Tracheal epithelial cell (primary cell): ENCODE results near the gene HPCA. TPM values are rescaled to one million over a fixed set of nuclear protein-coding genes. Genes with fewer than 3 reads are reported as not detected.

ENCODE experiments used
- total RNA-seq: library from RNA; depleted of rRNA; stranded (reverse); fragments of >200 nt; gene quantifications from 2 replicates; pipeline ENCODE4 v1.2.1, GENCODE V29; 2014

HPCA gene
- not detected in 2 replicates for total RNA-seq

GRCh38 chr1:32886004-32886827, at the start of gene HPCA:
Gene HPCA, plus strand, starts transcription at chr1:32886491. Its CDS starts 2,408 bp downstream, at chr1:32888899.

GRCh38 chr1:32870615-32871363, 15.5 kb upstream of the HPCA start, which contains the start of gene FNDC5:
Gene FNDC5, minus strand, starts transcription at chr1:32870912.

GRCh38 chr1:32900956-32901822, 14.9 kb downstream of the HPCA start, which contains the start of gene TMEM54:
Gene TMEM54, minus strand, starts transcription at chr1:32901389. Its CDS starts 151 bp downstream, at chr1:32901238.

Other genes starting within 250 kb of the HPCA start
- gene ZBTB8OS, start 235.9 kb upstream of the HPCA start, total RNA-seq = 20.5 and 32.6 TPM in 2 replicates
- gene RBBP4, start 235.3 kb upstream of the HPCA start, total RNA-seq = 99.5 and 138 TPM in 2 replicates
- gene SYNC, start 183.7 kb upstream of the HPCA start, total RNA-seq = 8.3 and 18.8 TPM in 2 replicates
- gene YARS1, start 69.1 kb upstream of the HPCA start, total RNA-seq = 135 and 187 TPM in 2 replicates
- gene S100PBP, start 68.8 kb upstream of the HPCA start, total RNA-seq = 13.4 and 33.7 TPM in 2 replicates
- 0.21 TPM in 1 of 2 replicates, not detected in the other for gene FNDC5, start 15.6 kb upstream of the HPCA start, total RNA-seq
- gene TMEM54, start 14.9 kb downstream of the HPCA start, total RNA-seq = 137 and 147 TPM in 2 replicates
- 30.3 and 37.1 TPM in 2 replicates for gene RNF19B, start 78.3 kb downstream of the HPCA start, total RNA-seq
- 225 and 302 TPM in 2 replicates for gene AK2, start 150.4 kb downstream of the HPCA start, total RNA-seq
- gene AZIN2, start 194.7 kb downstream of the HPCA start, total RNA-seq = 3.0 and 4.3 TPM in 2 replicates